GM12878 (cell line): ENCODE results near the gene FAM53B. TPM values are rescaled to one million over a fixed set of nuclear protein-coding genes. Genes with fewer than 3 reads are reported as not detected.

Source experiments
- BHLHE40 ChIP-seq, 2 experiments: fragments of 450-650 bp in 1 of 2; IDR thresholded peaks; 2 replicates each; pipeline ENCODE4 v1.6.1; 2011 to 2017; ENCODE audit warnings: low read depth in 2 of 2, borderline replicate concordance in 1 of 2, improper control_type of control experiment in 1 of 2, low read length in 1 of 2, mild to moderate bottlenecking in 1 of 2
- FOXK2 ChIP-seq: fragments of 450-650 bp; IDR thresholded peaks from 2 replicates; pipeline ENCODE4 v1.6.1; 2017; ENCODE audit warnings: mild to moderate bottlenecking, moderate library complexity
- GABPA ChIP-seq: IDR thresholded peaks from 2 replicates; pipeline ENCODE4 v1.6.1; 2014; ENCODE audit warnings: antibody characterized with exemption, low read depth, mild to moderate bottlenecking, inconsistent platforms
- IKZF1 ChIP-seq: fragments of 450-650 bp; conservative IDR thresholded peaks from 2 replicates; pipeline ENCODE4 v1.6.1; 2017; ENCODE audit warnings: antibody characterized with exemption, mild to moderate bottlenecking
- KAT2A ChIP-seq: conservative IDR thresholded peaks from 2 replicates; pipeline ENCODE4 v1.6.1; 2011; ENCODE audit warnings: low read depth, low read length; ENCODE audit not compliant: control insufficient read depth
- NBN ChIP-seq: fragments of 450-650 bp; IDR thresholded peaks from 2 replicates; pipeline ENCODE4 v1.6.1; 2016
- NR2F1 ChIP-seq: fragments of 450-650 bp; conservative IDR thresholded peaks from 2 replicates; pipeline ENCODE4 v1.6.1; 2017; ENCODE audit warnings: mild to moderate bottlenecking
- POU2F2 ChIP-seq: IDR thresholded peaks from 3 replicates; pipeline ENCODE4 v1.6.1; 2011; ENCODE audit warnings: low read depth, mild to moderate bottlenecking, low read length, borderline replicate concordance
- RAD51 ChIP-seq: fragments of 450-650 bp; IDR thresholded peaks from 2 replicates; pipeline ENCODE4 v1.6.1; 2016; ENCODE audit warnings: moderate library complexity, mild to moderate bottlenecking, inconsistent platforms
- SMC3 ChIP-seq: IDR thresholded peaks from 2 replicates; pipeline ENCODE4 v1.6.1; 2011; ENCODE audit warnings: low read length, improper control_type of control experiment, borderline replicate concordance
- SUZ12 ChIP-seq: fragments of 200-600 bp; sonication (generic); IDR thresholded peaks from one replicate; pipeline ENCODE4 v1.6.1; 2018; ENCODE audit warnings: antibody characterized with exemption, mild to moderate bottlenecking; ENCODE audit not compliant: unreplicated experiment
- TARDBP ChIP-seq: IDR thresholded peaks from 2 replicates; pipeline ENCODE4 v1.6.1; 2016; ENCODE audit warnings: borderline replicate concordance
- ZBTB40 ChIP-seq: fragments of 450-650 bp; IDR thresholded peaks from 2 replicates; pipeline ENCODE4 v1.6.1; 2016; ENCODE audit warnings: mild to moderate bottlenecking, moderate library complexity, borderline replicate concordance
- ZSCAN29 ChIP-seq: fragments of 450-650 bp; IDR thresholded peaks from 2 replicates; pipeline ENCODE4 v1.6.1; 2017; ENCODE audit warnings: mild to moderate bottlenecking, moderate library complexity
- polyA plus RNA-seq, 11 experiments: library from polyadenylated mRNA; depleted of rRNA in 4 of 11; unstranded in 6 of 11; stranded (reverse) in 5 of 11; fragments of >200 nt; fragmentation: Nextera tagmentation in 4 of 11; fragmentation: Illumina TruSeq in 1 of 11; extraction: Ambion mirVana in 4 of 11; extraction: Trizol in 1 of 11; gene quantifications; 1 replicate in 1 of 11; 2 replicates in 10 of 11; pipeline versions ENCODE4 v1.2.1 to v1.2.3, GENCODE V29; 2011 to 2016; ENCODE audit warnings: inconsistent platforms in 2 of 11, missing spikeins in 2 of 11, low read depth in 1 of 11
- total RNA-seq, 4 experiments: library from RNA; depleted of rRNA in 3 of 4; stranded (reverse); fragments of >200 nt in 3 of 4; fragmentation: Illumina TruSeq in 1 of 4; extraction: Trizol in 1 of 4; gene quantifications; 2 replicates each; pipeline versions ENCODE4 v1.2.1 to v1.2.3, GENCODE V29; 2013 to 2021
- TF ChIP-seq, protein P1 (sequence below): fragments of 450-650 bp; formaldehyde crosslinking; IDR thresholded peaks from 2 replicates; pipeline ENCODE4 v1.4.0; 2022; ENCODE audit warnings: mild to moderate bottlenecking, moderate library complexity
- TF ChIP-seq, protein P2 (sequence below): fragments of 450-650 bp; IDR thresholded peaks from 2 replicates; pipeline ENCODE4 v1.6.1; 2016; ENCODE audit warnings: mild to moderate bottlenecking
- TF ChIP-seq, protein P3 (sequence below): fragments of 450-650 bp; IDR thresholded peaks from 2 replicates; pipeline ENCODE4 v1.6.1; 2016; ENCODE audit warnings: mild to moderate bottlenecking
- TF ChIP-seq, protein P4 (sequence below): fragments of 450-650 bp; IDR thresholded peaks from 2 replicates; pipeline ENCODE4 v1.6.1; 2017; ENCODE audit warnings: borderline replicate concordance

The FAM53B gene
- total and polyA plus RNA-seq, 10 of the 15 experiments (the other 5 are each of a cell fraction or from before 2014, with no cell fraction given): 0.05 to 26.3 (median 8.1) TPM

- TF ChIP-seq, protein P1, sequence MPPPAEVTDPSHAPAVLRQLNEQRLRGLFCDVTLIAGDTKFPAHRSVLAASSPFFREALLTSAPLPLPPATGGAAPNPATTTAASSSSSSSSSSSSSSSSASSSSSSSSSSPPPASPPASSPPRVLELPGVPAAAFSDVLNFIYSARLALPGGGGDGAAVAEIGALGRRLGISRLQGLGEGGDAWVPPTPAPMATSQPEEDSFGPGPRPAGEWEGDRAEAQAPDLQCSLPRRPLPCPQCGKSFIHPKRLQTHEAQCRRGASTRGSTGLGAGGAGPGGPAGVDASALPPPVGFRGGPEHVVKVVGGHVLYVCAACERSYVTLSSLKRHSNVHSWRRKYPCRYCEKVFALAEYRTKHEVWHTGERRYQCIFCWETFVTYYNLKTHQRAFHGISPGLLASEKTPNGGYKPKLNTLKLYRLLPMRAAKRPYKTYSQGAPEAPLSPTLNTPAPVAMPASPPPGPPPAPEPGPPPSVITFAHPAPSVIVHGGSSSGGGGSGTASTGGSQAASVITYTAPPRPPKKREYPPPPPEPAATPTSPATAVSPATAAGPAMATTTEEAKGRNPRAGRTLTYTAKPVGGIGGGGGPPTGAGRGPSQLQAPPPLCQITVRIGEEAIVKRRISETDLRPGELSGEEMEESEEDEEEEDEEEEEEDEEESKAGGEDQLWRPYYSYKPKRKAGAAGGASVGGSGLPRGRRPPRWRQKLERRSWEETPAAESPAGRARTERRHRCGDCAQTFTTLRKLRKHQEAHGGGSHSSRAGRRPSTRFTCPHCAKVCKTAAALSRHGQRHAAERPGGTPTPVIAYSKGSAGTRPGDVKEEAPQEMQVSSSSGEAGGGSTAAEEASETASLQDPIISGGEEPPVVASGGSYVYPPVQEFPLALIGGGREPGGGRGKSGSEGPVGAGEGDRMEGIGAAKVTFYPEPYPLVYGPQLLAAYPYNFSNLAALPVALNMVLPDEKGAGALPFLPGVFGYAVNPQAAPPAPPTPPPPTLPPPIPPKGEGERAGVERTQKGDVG (CRISPR knock-in tag): no peak
- TF ChIP-seq, protein P2, sequence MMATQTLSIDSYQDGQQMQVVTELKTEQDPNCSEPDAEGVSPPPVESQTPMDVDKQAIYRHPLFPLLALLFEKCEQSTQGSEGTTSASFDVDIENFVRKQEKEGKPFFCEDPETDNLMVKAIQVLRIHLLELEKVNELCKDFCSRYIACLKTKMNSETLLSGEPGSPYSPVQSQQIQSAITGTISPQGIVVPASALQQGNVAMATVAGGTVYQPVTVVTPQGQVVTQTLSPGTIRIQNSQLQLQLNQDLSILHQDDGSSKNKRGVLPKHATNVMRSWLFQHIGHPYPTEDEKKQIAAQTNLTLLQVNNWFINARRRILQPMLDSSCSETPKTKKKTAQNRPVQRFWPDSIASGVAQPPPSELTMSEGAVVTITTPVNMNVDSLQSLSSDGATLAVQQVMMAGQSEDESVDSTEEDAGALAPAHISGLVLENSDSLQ: no peak
- TF ChIP-seq GABPA (peak; percentile 57; the same call in 1 of the 2 replicates), NR2F1 (0 out of 2 replicates have a peak, but pooled peaks have one; percentile 28), RAD51 (no peak), BHLHE40 (IDR thresholded peaks at IDR 0.05; ENCODE audit: borderline replicate concordance in 1 of 2, low read depth in 2 of 2, low read length in 1 of 2) (peak; percentile 64 to 74), KAT2A (no peak), IKZF1 (peak; percentile 51), TARDBP (no peak), FOXK2 (no peak), SMC3 (peak; percentile 49), ZSCAN29 (no peak), SUZ12 (no peak), POU2F2 (no peak; the same call in 2 of the 3 replicates), NBN (0 out of 2 replicates have a peak, but pooled peaks have one; percentile 35), ZBTB40 (peak; percentile 45; the same call in 1 of the 2 replicates)
- TF ChIP-seq, protein P3, sequence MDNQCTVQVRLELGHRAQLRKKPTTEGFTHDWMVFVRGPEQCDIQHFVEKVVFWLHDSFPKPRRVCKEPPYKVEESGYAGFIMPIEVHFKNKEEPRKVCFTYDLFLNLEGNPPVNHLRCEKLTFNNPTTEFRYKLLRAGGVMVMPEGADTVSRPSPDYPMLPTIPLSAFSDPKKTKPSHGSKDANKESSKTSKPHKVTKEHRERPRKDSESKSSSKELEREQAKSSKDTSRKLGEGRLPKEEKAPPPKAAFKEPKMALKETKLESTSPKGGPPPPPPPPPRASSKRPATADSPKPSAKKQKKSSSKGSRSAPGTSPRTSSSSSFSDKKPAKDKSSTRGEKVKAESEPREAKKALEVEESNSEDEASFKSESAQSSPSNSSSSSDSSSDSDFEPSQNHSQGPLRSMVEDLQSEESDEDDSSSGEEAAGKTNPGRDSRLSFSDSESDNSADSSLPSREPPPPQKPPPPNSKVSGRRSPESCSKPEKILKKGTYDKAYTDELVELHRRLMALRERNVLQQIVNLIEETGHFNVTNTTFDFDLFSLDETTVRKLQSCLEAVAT: peak; percentile 33; the same call in 1 of the 2 replicates
- TF ChIP-seq, protein P4, sequence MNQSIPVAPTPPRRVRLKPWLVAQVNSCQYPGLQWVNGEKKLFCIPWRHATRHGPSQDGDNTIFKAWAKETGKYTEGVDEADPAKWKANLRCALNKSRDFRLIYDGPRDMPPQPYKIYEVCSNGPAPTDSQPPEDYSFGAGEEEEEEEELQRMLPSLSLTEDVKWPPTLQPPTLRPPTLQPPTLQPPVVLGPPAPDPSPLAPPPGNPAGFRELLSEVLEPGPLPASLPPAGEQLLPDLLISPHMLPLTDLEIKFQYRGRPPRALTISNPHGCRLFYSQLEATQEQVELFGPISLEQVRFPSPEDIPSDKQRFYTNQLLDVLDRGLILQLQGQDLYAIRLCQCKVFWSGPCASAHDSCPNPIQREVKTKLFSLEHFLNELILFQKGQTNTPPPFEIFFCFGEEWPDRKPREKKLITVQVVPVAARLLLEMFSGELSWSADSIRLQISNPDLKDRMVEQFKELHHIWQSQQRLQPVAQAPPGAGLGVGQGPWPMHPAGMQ: no peak
Observed at GRCh38 chr10:124647421-124648130, 96.6 kb downstream of the FAM53B start (continued).
